K562 treated with DMSO at 1 percent for 24 hours (cell line): ENCODE data around the gene CMTM3. TPM values are rescaled to one million over a fixed set of nuclear protein-coding genes. Genes with fewer than 3 reads are reported as not detected.

Source experiments
- total RNA-seq: library from RNA; unstranded; fragments of 300-600 nt; gene quantifications from 2 replicates; pipeline ENCODE4 v1.2.3, GENCODE V29; 2022; ENCODE audit warnings: low read depth; ENCODE audit not compliant: insufficient read depth

Gene CMTM3, protein sequence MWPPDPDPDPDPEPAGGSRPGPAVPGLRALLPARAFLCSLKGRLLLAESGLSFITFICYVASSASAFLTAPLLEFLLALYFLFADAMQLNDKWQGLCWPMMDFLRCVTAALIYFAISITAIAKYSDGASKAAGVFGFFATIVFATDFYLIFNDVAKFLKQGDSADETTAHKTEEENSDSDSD
- total RNA-seq = 82.9 and 86.4 TPM in 2 replicates

GRCh38 chr16:66604376-66605176, at the start of gene CMTM3:
TSS of gene CMTM3 (plus strand) at chr16:66604704. CDS start at chr16:66604806, 102 bp downstream.

GRCh38 chr16:66566051-66566901, 38.2 kb upstream of the CMTM3 start, which contains the start of gene CMTM1:
TSS of gene CMTM1 (plus strand) at chr16:66566439. CDS start at chr16:66566514, 75 bp downstream.

GRCh38 chr16:66578651-66579531, 25.6 kb upstream of the CMTM3 start, which contains the start of gene CMTM2:
TSS of gene CMTM2 (plus strand) at chr16:66579463. CDS start at chr16:66579608, 145 bp downstream.

Other genes starting within 250 kb of the CMTM3 start
- not detected in 2 replicates for gene CDH5, start 238.0 kb upstream of the CMTM3 start, total RNA-seq
- not detected in 2 replicates for gene BEAN1, start 177.4 kb upstream of the CMTM3 start, total RNA-seq
- gene TK2, start 54.6 kb upstream of the CMTM3 start, total RNA-seq = 9.3 and 9.5 TPM in 2 replicates
- gene CKLF, start 52.1 kb upstream of the CMTM3 start, total RNA-seq = 163 and 191 TPM in 2 replicates
- 5.9 and 6.3 TPM in 2 replicates for gene CMTM1, start 38.3 kb upstream of the CMTM3 start, total RNA-seq
- gene CMTM2, start 25.2 kb upstream of the CMTM3 start, total RNA-seq = not detected in 2 replicates
- gene CMTM4, start 92.0 kb downstream of the CMTM3 start, total RNA-seq = 17.1 and 19.1 TPM in 2 replicates
- 21.9 and 24.1 TPM in 2 replicates for gene DYNC1LI2, start 146.9 kb downstream of the CMTM3 start, total RNA-seq
- gene TERB1, start 196.9 kb downstream of the CMTM3 start, total RNA-seq = not detected in 2 replicates
- 53.3 and 63.5 TPM in 2 replicates for gene NAE1, start 226.3 kb downstream of the CMTM3 start, total RNA-seq
- not detected in 2 replicates for gene CA7, start 239.7 kb downstream of the CMTM3 start, total RNA-seq